ENCODE measurements around the gene TSPAN18. TPM values are rescaled to one million over a fixed set of nuclear protein-coding genes. Genes with fewer than 3 reads are reported as not detected.

The TSPAN18 gene
- total RNA-seq, 1 experiment from 2014 or later, result 0.77 TPM

DNA sequence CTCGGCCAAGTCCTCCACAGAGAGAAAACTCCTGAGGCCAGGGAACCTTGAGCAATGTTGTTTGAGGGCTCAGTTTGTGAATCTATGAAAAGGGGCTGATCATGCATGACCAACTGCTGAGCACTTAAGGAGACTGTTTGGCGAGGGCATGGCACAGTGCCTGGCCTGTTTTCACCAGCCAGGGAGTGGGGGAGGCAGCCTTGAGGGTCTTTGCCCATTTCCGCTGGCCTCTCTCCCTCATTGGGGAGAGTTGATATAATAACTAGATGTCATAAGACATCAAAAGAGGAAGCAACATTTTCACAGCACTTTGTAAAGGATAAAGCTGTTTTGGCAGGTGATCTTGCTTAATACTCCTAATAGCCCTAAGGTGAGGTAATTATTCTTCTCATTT lies 113.3 kb downstream of the TSPAN18 start:
- no TSS peak for BruUV-seq (replicated peaks)

GRCh38 chr11:44840521-44841251 lies 113.9 kb downstream of the TSPAN18 start:
- H3K4me3 Mint-ChIP-seq (ENCODE audit: unreplicated experiment), result no peak overlapping the region
- CTCF ChIA-PET, result interaction anchor here (0.7 to 0.9 kb wide), 3 partner anchors 18 to 491 kb away, joined by 3 to 5 read pairs (median 4); no protein-coding TSS in a partner anchor
- peaks cover 8% of the 10 kb centered on the region for H3K9me3 Mint-ChIP-seq (ENCODE audit: unreplicated experiment)
- peaks cover 50% of the 10 kb centered on the region for H3K27me3 Mint-ChIP-seq (ENCODE audit: insufficient read depth, unreplicated experiment)
- H3K27ac Mint-ChIP-seq (ENCODE audit: low read depth, unreplicated experiment), result no peak overlapping the region
- POLR2A ChIA-PET, result no interaction called here
- TF ChIP-seq CTCF (IDR thresholded peaks at IDR 0.05; ENCODE audit: unreplicated experiment), result no peak
- DNase-seq (ENCODE audit: unreplicated experiment), result no peak
- no peaks in the 10 kb centered on the region for H3K4me1 Mint-ChIP-seq (ENCODE audit: insufficient read depth, unreplicated experiment)
- no peaks in the 10 kb centered on the region for H3K36me3 Mint-ChIP-seq (ENCODE audit: insufficient read depth, unreplicated experiment)
- no TSS peak for BruUV-seq (replicated peaks)
- intact Hi-C loops (cut with micrococcal nuclease), result no loop called here

More for the DNA sequence above, 113.3 kb downstream of the TSPAN18 start:
- H3K4me3 Mint-ChIP-seq (ENCODE audit: unreplicated experiment), result no peak overlapping the region
- H3K27me3 Mint-ChIP-seq (ENCODE audit: insufficient read depth, unreplicated experiment), result peaks cover 44% of the 10 kb centered on the region
- TF ChIP-seq CTCF (IDR thresholded peaks at IDR 0.05; ENCODE audit: unreplicated experiment), result no peak
- intact Hi-C loops (cut with micrococcal nuclease), result no loop called here
- peaks cover 8% of the 10 kb centered on the region for H3K9me3 Mint-ChIP-seq (ENCODE audit: unreplicated experiment)
- CTCF ChIA-PET, result interaction anchor here (0.7 to 0.9 kb wide), 2 partner anchors 87 to 217 kb away, joined by 3 to 4 read pairs; no protein-coding TSS in a partner anchor
- H3K36me3 Mint-ChIP-seq (ENCODE audit: insufficient read depth, unreplicated experiment), result no peaks in the 10 kb centered on the region
- H3K4me1 Mint-ChIP-seq (ENCODE audit: insufficient read depth, unreplicated experiment), result no peaks in the 10 kb centered on the region
- POLR2A ChIA-PET, result no interaction called here
- DNase-seq (ENCODE audit: unreplicated experiment), result no peak
- no peak overlapping the region for H3K27ac Mint-ChIP-seq (ENCODE audit: low read depth, unreplicated experiment)

- Mint-ChIP-seq H3K4me1 (ENCODE audit: insufficient read depth, unreplicated experiment) (no peaks in the 10 kb centered on the region), H3K4me3 (ENCODE audit: unreplicated experiment) (no peak overlapping the region), H3K27me3 (ENCODE audit: insufficient read depth, unreplicated experiment) (peaks cover 58% of the 10 kb centered on the region), H3K27ac (ENCODE audit: low read depth, unreplicated experiment) (no peak overlapping the region), H3K36me3 (ENCODE audit: insufficient read depth, unreplicated experiment) (no peaks in the 10 kb centered on the region), H3K9me3 (ENCODE audit: unreplicated experiment) (peaks cover 8% of the 10 kb centered on the region)
- CTCF ChIA-PET, result interaction anchor here (1.1 kb wide), 1 partner anchor 70 kb away, joined by 3 read pairs; no protein-coding TSS in a partner anchor
- POLR2A ChIA-PET, result no interaction called here
- intact Hi-C loops (cut with micrococcal nuclease), result no loop called here
- no peak for DNase-seq (ENCODE audit: unreplicated experiment)
- no peak for TF ChIP-seq CTCF (IDR thresholded peaks at IDR 0.05; ENCODE audit: unreplicated experiment)
- no TSS peak for BruUV-seq (replicated peaks)
Measured at GRCh38 chr11:44842220-44842619, 115.5 kb downstream of the TSPAN18 start.

GRCh38 chr11:44846852-44847251 lies 120.1 kb downstream of the TSPAN18 start:
- peaks cover 8% of the 10 kb centered on the region for H3K9me3 Mint-ChIP-seq (ENCODE audit: unreplicated experiment)
- peaks cover 23% of the 10 kb centered on the region for H3K27me3 Mint-ChIP-seq (ENCODE audit: insufficient read depth, unreplicated experiment)
- no peak for TF ChIP-seq CTCF (IDR thresholded peaks at IDR 0.05; ENCODE audit: unreplicated experiment)
- no peak overlapping the region for H3K27ac Mint-ChIP-seq (ENCODE audit: low read depth, unreplicated experiment)
- H3K4me1 Mint-ChIP-seq (ENCODE audit: insufficient read depth, unreplicated experiment), result no peaks in the 10 kb centered on the region
- intact Hi-C loops (cut with micrococcal nuclease), result no loop called here
- BruUV-seq (replicated peaks), result no TSS peak
- H3K36me3 Mint-ChIP-seq (ENCODE audit: insufficient read depth, unreplicated experiment), result no peaks in the 10 kb centered on the region
- ChIA-PET POLR2A (no interaction called here), CTCF (no interaction called here)
- no peak overlapping the region for H3K4me3 Mint-ChIP-seq (ENCODE audit: unreplicated experiment)
- DNase-seq (ENCODE audit: unreplicated experiment), result no peak

Measured in MCF 10A (cell line).